Uterus (tissue), 2 donors: ENCODE results near the gene AUTS2.

ENCODE experiments used
- POLR2A ChIP-seq, 2 donors: fragments of 450-650 bp; IDR thresholded peaks; one replicate each; pipeline ENCODE4 v1.6.1; 2016; ENCODE audit warnings: antibody characterized with exemption in 2 of 2, mild to moderate bottlenecking in 1 of 2, moderate library complexity in 1 of 2
- TF ChIP-seq, protein P1 (sequence below), 4 experiments: fragments of 200-600 bp in 2 of 4; fragments of 450-650 bp in 2 of 4; sonication (generic) in 2 of 4; IDR thresholded peaks; one replicate each; pipeline ENCODE4 v1.5.1; 2016 to 2019; ENCODE audit warnings: antibody characterized with exemption in 4 of 4, mild to moderate bottlenecking in 2 of 4, moderate library complexity in 1 of 4

- TF ChIP-seq, protein P1, sequence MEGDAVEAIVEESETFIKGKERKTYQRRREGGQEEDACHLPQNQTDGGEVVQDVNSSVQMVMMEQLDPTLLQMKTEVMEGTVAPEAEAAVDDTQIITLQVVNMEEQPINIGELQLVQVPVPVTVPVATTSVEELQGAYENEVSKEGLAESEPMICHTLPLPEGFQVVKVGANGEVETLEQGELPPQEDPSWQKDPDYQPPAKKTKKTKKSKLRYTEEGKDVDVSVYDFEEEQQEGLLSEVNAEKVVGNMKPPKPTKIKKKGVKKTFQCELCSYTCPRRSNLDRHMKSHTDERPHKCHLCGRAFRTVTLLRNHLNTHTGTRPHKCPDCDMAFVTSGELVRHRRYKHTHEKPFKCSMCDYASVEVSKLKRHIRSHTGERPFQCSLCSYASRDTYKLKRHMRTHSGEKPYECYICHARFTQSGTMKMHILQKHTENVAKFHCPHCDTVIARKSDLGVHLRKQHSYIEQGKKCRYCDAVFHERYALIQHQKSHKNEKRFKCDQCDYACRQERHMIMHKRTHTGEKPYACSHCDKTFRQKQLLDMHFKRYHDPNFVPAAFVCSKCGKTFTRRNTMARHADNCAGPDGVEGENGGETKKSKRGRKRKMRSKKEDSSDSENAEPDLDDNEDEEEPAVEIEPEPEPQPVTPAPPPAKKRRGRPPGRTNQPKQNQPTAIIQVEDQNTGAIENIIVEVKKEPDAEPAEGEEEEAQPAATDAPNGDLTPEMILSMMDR (IDR thresholded peaks at IDR 0.05), result no peak
- no peak for TF ChIP-seq POLR2A (IDR thresholded peaks at IDR 0.05)
These were observed 309.4 kb downstream of the AUTS2 start for GRCh38 chr7:69907720-69908119.
